Measurements from ENCODE around the gene PRR5.

- TF ChIP-seq CTCF (IDR thresholded peaks at IDR 0.05; ENCODE audit: low read depth, low read length, poor library complexity, severe bottlenecking), result no peak
- no peak for TF ChIP-seq EZH2phosphoT487 (IDR thresholded peaks at IDR 0.05; ENCODE audit: borderline replicate concordance, low read length)
Measured at GRCh38 chr22:44759001-44759400, 57.0 kb downstream of the PRR5 start.

All from DOHH2 (cell line).